GM21423 (cell line): Measurements from ENCODE around the gene ZNF423.

Experiments
- ATAC-seq: cut with Tn5 transposase; IDR thresholded peaks from one replicate; pipeline ENCODE4 v1.9.1; 2021; ENCODE audit warnings: mild to moderate bottlenecking, moderate library complexity; ENCODE audit not compliant: unreplicated experiment

ZNF423 gene

GRCh38 chr16:49652456-49653172, 203.3 kb downstream of the ZNF423 start:
- no peak for ATAC-seq

- no peak for ATAC-seq
Measured at GRCh38 chr16:49651996-49652395, 203.9 kb downstream of the ZNF423 start.

GRCh38 chr16:49651226-49651625, 204.7 kb downstream of the ZNF423 start:
- ATAC-seq = no peak

GRCh38 chr16:49650603-49651002, 205.3 kb downstream of the ZNF423 start:
- no peak for ATAC-seq

- ATAC-seq = no peak
Measured at GRCh38 chr16:49649013-49649765, 206.7 kb downstream of the ZNF423 start.

- no peak for ATAC-seq
Measured at GRCh38 chr16:49647673-49648072, 208.2 kb downstream of the ZNF423 start.

GRCh38 chr16:49645263-49645662, 210.6 kb downstream of the ZNF423 start:
- ATAC-seq = no peak

- ATAC-seq = no peak
Measured at GRCh38 chr16:49644145-49644463, 211.8 kb downstream of the ZNF423 start.

- ATAC-seq = no peak
Measured at GRCh38 chr16:49643429-49644144, 212.3 kb downstream of the ZNF423 start.

GRCh38 chr16:49641250-49641649, 214.7 kb downstream of the ZNF423 start:
- no peak for ATAC-seq

- no peak for ATAC-seq
Measured at GRCh38 chr16:49640581-49640980, 215.3 kb downstream of the ZNF423 start.

GRCh38 chr16:49639739-49640431, 216.0 kb downstream of the ZNF423 start:
- ATAC-seq = no peak

GRCh38 chr16:49638673-49639610, 217.0 kb downstream of the ZNF423 start:
- no peak for ATAC-seq

- no peak for ATAC-seq
Measured at GRCh38 chr16:49637933-49638672, 217.8 kb downstream of the ZNF423 start.

- no peak for ATAC-seq
Measured at GRCh38 chr16:49637511-49637910, 218.4 kb downstream of the ZNF423 start.

- no peak for ATAC-seq
Measured at GRCh38 chr16:49636608-49637007, 219.3 kb downstream of the ZNF423 start.

- ATAC-seq = no peak
Measured at GRCh38 chr16:49635591-49636581, 220.0 kb downstream of the ZNF423 start.

- ATAC-seq = no peak
Measured at GRCh38 chr16:49635009-49635350, 220.9 kb downstream of the ZNF423 start.
